ENCODE measurements around the gene PPIC. TPM values are rescaled to one million over a fixed set of nuclear protein-coding genes. Genes with fewer than 3 reads are reported as not detected.

Gene PPIC
- total and polyA plus RNA-seq, 4 donors: 21.4 to 40.3 (median 31.3) TPM

- Histone ChIP-seq H3K27me3 (ENCODE audit: control insufficient read depth in 3 of 3, insufficient read depth in 3 of 3, low read length in 2 of 3) (no peaks in the 10 kb centered on the region), H3K27ac (ENCODE audit: low read depth in 1 of 2, low read length in 1 of 2) (no peak overlapping the region), H3K4me3 (no peak overlapping the region), H3K9me3 (ENCODE audit: control insufficient read depth in 4 of 4, insufficient read depth in 3 of 4, low read length in 3 of 4) (no peaks in the 10 kb centered on the region), H3K4me1 (ENCODE audit: control insufficient read depth in 5 of 5, insufficient read depth in 5 of 5, low read length in 5 of 5) (no peaks in the 10 kb centered on the region), H3K9ac (ENCODE audit: insufficient read depth in 1 of 2, low read length in 2 of 2) (no peak overlapping the region), H3K36me3 (ENCODE audit: control insufficient read depth in 4 of 4, insufficient read depth in 4 of 4, low read length in 4 of 4) (peaks cover 0 to 5% (median 0%) of the 10 kb centered on the region in 4 donors)
- no peak for TF ChIP-seq CTCF (IDR thresholded peaks at IDR 0.05; ENCODE audit: control extremely low read depth, extremely low read depth)
- 88 to 95% methylated on average over 3 of the region's 3 CpGs for WGBS, 2 donors
- ATAC-seq (ENCODE audit: insufficient read depth, low FRiP score): no peak
- DNase-seq: no peak
Observed at GRCh38 chr5:122996091-122996490, 40.4 kb downstream of the PPIC start.

GRCh38 chr5:122985954-122986721 lies 50.4 kb downstream of the PPIC start:
- Histone ChIP-seq H3K27me3 (ENCODE audit: control insufficient read depth in 3 of 3, insufficient read depth in 3 of 3, low read length in 2 of 3) (no peaks in the 10 kb centered on the region), H3K4me1 (ENCODE audit: control insufficient read depth in 5 of 5, insufficient read depth in 5 of 5, low read length in 5 of 5) (peaks cover 0 to 2% (median 0%) of the 10 kb centered on the region in 5 donors), H3K9me3 (ENCODE audit: control insufficient read depth in 4 of 4, insufficient read depth in 3 of 4, low read length in 3 of 4) (no peaks in the 10 kb centered on the region), H3K36me3 (ENCODE audit: control insufficient read depth in 4 of 4, insufficient read depth in 4 of 4, low read length in 4 of 4) (no peaks in the 10 kb centered on the region), H3K4me3 (no peak overlapping the region), H3K27ac (ENCODE audit: low read depth in 1 of 2, low read length in 1 of 2) (no peak overlapping the region), H3K9ac (ENCODE audit: insufficient read depth in 1 of 2, low read length in 2 of 2) (no peak overlapping the region)
- no peak for TF ChIP-seq CTCF (IDR thresholded peaks at IDR 0.05; ENCODE audit: control extremely low read depth, extremely low read depth)
- no peak for DNase-seq
- 85 to 92% methylated on average over 2 of the region's 2 CpGs for WGBS, 2 donors
- no peak for ATAC-seq (ENCODE audit: insufficient read depth, low FRiP score)

GRCh38 chr5:122985006-122985700 lies 51.4 kb downstream of the PPIC start:
- H3K9me3 ChIP-seq (ENCODE audit: control insufficient read depth in 4 of 4, insufficient read depth in 3 of 4, low read length in 3 of 4): no peaks in the 10 kb centered on the region
- no peaks in the 10 kb centered on the region for H3K36me3 ChIP-seq (ENCODE audit: control insufficient read depth in 4 of 4, insufficient read depth in 4 of 4, low read length in 4 of 4)
- ATAC-seq (ENCODE audit: insufficient read depth, low FRiP score) (no peak), DNase-seq (no peak)
- no peak for TF ChIP-seq CTCF (IDR thresholded peaks at IDR 0.05; ENCODE audit: control extremely low read depth, extremely low read depth)
- peaks cover 0 to 2% (median 0%) of the 10 kb centered on the region in 5 donors for H3K4me1 ChIP-seq (ENCODE audit: control insufficient read depth in 5 of 5, insufficient read depth in 5 of 5, low read length in 5 of 5)
- no peaks in the 10 kb centered on the region for H3K27me3 ChIP-seq (ENCODE audit: control insufficient read depth in 3 of 3, insufficient read depth in 3 of 3, low read length in 2 of 3)
- H3K9ac ChIP-seq (ENCODE audit: insufficient read depth in 1 of 2, low read length in 2 of 2): no peak overlapping the region
- no peak overlapping the region for H3K27ac ChIP-seq (ENCODE audit: low read depth in 1 of 2, low read length in 1 of 2)
- WGBS, 2 donors: 85 to 92% methylated on average over 4 of the region's 4 CpGs
- no peak overlapping the region for H3K4me3 ChIP-seq

All from lung (tissue), 12 donors.